C4-2B (cell line): Measurements from ENCODE around the gene PAAF1.

Experiments used
- CTCF ChIP-seq: fragments of 450-650 bp; conservative IDR thresholded peaks from 2 replicates; pipeline ENCODE4 v1.5.1; 2017; ENCODE audit warnings: mild to moderate bottlenecking
- ZFX ChIP-seq: fragments of 450-650 bp; IDR thresholded peaks from 2 replicates; pipeline ENCODE4 v1.6.1; 2017

- no peak for TF ChIP-seq CTCF
- TF ChIP-seq ZFX, result no peak
These were observed 35.2 kb downstream of the PAAF1 start for GRCh38 chr11:73912026-73912425.
